Cortex of kidney (tissue), 1 donor: ENCODE measurements around the gene HMX3.
"Not testable (repeated sequence)": the region's sequence is repeated elsewhere in the genome, so short reads cannot be mapped to it uniquely, and the experiment has no call there.

Source experiments
- DNase-seq: peaks from one replicate; lab custom pipeline; 2025; lab: John Stamatoyannopoulos, UW

The HMX3 gene

DNA sequence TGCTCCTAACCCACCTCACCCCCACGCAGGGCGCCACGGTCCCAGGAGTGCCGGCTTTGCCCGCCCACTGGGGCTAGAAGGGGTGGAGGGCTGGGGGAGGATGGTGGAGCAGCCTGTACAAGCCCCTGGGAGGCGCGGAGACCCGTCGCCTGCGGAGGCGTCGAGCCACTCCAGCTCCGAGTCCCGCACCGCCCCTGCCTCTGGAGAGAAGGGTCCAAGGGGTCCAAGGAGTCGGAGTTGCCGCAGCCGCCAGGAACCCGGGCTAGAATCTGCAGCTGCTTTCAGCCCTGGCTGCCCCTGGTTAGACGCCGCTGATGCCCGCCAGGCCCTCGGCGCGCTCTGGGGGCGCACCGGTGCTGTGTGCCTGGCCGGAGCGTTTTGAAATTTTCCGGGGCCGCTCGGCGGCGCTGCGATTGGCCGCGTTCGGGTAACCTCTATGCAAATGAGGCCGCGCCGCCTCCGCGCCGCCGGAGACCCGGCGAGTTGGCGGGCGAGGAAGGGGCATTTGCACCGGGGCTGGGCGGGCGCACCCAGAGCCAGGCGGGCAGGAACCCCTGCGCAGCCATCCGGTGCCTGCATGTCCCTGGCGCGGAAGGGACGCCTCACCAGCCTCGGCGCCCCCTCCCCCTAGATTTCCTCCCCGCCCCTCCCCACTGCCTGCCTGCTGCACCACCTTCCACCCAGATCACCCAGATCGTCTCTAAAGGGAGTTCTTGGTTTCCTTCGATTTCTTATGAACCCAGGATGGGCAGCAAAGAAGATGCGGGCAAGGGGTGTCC lies 12.1 kb downstream of the HMX3 start, which contains the start of gene HMX2:
Gene HMX2 (plus strand): TSS at position 502 of the 779 bp plus-strand sequence. CDS start 243 bp downstream, at position 745.
- DNase-seq: no peak

DNA sequence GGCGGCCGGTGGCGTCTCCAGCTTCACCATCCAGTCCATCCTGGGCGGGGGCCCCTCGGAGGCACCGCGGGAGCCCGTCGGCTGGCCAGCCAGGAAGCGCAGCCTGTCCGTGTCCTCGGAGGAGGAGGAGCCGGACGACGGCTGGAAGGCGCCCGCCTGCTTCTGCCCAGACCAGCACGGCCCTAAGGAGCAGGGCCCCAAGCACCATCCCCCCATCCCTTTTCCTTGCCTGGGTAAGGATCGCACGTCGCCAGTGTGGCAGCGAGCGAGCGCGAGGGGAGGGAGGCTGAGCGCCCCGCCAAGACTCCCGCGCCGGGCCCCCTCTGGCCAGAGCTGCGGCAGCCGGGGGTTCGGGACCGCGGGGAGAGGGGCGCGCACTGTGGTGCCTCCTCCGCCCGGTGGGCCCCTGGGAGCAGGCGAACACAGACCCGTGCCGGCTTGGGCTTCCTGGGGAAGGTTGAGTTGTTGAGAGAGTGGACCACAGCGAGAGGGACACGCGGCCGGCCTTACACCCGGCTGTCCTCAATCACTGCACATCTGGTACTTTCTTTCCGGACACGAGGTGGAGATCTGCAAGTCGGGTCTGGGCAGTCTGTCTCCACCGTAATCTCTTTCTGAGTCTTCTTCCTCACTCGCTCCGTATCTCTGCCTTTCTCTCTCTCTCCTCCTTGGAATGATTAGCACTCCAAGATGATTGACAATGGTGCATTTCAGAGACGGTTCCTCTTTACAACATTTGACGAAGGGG lies 12.8 kb downstream of the HMX3 start:
- no peak for DNase-seq

DNA sequence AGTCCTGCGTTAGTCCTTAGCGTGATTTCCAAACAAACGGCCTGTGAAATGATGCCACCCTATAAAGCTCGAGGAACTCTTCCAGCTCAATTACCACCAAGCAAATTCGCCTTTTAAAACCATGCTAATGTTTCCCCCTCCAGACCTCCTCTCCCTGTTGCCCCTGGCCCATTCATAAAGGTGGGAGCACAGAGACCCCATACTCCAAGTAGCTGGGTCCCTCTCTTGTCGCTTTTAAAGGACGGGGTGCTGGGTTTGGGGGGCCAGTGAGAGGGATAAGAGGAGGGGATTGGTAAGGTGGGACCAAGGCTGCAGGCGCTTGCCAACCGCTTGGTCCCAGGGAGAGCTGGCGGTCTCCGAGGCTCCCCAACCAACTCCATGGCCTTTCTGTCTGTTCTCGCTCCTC lies 13.4 kb downstream of the HMX3 start:
- no peak for DNase-seq

DNA sequence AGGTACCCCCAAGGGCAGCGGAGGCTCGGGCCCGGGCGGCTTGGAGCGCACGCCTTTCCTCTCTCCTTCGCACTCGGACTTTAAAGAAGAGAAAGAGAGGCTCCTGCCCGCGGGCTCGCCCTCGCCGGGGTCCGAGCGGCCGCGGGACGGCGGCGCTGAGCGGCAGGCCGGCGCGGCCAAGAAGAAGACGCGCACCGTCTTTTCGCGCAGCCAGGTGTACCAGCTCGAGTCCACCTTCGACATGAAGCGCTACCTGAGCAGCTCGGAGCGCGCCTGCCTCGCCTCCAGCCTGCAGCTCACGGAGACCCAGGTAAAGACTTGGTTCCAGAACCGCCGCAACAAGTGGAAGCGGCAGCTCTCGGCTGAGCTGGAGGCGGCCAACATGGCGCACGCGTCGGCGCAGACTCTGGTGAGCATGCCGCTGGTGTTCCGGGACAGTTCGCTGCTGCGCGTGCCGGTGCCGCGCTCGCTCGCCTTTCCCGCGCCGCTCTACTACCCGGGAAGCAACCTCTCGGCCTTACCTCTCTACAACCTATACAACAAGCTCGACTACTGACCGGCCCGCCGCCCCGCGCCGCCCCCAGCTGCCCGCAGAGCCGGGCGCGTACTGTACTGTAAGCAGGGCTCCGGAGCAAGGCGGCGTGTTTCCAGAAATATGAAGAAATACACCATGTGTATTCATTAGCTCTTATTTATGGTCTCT lies 13.9 kb downstream of the HMX3 start:
- no peak for DNase-seq

DNA sequence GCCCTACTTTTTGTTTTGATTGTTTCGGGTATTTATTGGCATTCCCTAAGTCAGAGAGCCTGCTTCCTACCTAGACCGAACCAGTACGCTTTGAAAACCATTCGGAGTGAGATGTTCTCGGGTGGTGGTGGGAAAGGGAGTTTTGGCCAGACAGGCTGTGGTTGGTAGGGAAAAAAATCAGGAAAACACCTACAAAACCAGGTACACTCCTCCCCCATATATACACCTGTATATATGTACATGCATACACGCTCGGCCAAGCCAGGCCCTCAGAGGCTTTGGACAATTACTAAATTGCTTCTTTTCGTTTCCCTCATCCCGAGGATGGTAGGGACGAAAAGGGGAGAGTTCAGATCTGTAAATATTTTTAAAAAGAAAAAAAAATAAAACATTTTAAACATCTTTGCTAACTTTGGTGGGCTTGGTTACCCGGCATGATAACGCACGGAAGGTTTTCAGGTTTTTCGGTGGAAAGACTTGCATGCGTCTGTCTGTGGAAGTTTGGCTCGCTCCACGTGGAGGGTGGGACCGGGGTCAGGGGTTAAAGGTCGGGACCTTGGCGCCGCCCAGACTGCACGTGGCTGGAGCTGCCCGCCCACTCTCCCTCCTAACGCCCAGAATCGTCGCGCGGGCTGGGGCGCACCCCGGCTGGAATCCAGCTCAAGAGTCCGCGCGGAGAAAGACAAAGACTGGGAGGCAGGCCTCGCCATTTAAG lies 14.7 kb downstream of the HMX3 start:
- no peak for DNase-seq

DNA sequence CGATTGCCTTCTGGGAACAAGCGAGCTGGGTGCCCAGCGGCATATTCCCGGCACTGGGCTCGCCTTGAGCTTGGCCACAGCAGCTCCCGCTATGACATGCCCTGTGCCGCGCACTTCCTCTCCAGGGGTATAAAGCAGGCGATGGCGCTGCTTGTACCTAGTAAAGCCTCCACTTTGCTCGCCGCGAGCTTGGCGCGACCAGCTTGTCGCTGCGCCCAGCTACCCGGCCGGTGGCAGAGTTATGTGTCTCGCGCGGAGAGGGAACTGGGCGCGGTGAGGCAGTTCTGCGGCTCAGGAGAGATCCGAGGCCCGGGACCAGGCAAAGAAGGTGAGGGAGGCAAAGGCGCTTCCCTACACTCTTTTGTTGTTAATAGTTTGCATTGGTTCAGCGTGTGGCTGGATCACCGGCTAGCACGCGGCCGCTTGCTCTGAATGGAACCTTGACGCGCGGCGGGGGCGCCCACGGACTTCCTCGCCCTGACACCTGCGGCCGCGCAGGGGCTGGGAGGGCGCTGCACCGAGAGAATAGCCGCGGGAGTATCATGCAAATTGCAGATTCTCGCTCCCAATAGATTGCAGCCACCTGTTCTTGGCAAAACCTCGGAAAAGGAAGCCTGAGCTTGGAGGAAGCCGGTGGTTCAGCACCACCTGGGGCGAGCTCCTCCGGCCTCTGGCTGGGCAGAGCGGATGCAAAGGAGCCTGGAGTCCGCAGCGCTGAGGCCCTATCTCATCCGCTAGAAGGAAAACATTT lies 15.4 kb downstream of the HMX3 start:
- DNase-seq: no peak

DNA sequence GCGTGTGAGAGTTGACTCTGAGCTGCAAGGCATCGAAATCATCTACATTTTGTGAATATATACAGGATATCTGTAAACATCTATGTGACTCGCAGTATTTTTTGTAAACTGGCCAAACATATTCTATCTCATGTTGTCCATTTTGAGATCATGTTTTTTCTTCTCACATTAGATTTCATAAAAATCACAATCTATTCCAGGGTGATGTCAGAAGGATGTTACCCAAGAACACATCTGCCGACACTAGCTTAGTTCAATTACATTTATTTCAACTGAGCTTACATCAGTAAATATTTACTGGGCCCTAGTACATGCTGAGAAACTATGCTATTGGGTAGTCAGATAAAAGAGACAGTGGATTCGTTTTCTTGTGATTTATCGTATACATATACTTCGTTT lies 16.0 kb downstream of the HMX3 start:
- no peak for DNase-seq

DNA sequence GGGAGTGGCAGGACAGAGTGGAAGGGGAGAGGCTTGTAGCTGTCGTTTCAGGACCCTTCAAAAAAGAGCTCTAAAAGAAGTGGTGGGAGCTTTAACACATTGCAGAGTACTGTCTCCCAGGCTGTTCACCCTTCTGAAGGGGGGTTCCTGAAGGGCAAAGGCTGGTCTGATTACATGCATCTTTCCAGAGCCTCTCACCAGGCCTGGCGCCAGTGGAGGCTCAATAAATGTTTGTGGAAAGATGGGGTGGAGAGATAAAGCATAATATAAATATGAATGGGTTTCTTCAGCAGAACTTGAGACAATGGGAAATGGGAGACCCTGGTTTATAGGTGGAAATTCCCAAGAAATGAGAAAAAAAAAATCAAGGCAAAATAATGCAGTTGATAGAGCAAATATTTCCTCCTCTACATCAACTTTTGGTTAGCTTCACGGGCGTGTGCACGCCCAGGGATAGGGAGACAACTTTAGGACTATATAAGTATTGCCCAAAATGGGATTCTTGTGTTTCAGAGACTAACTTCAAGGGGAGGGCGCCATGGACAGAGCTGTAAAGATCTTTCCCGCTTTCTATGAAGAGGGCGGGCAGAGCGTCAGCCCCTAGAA lies 17.8 kb downstream of the HMX3 start:
- DNase-seq: no peak

DNA sequence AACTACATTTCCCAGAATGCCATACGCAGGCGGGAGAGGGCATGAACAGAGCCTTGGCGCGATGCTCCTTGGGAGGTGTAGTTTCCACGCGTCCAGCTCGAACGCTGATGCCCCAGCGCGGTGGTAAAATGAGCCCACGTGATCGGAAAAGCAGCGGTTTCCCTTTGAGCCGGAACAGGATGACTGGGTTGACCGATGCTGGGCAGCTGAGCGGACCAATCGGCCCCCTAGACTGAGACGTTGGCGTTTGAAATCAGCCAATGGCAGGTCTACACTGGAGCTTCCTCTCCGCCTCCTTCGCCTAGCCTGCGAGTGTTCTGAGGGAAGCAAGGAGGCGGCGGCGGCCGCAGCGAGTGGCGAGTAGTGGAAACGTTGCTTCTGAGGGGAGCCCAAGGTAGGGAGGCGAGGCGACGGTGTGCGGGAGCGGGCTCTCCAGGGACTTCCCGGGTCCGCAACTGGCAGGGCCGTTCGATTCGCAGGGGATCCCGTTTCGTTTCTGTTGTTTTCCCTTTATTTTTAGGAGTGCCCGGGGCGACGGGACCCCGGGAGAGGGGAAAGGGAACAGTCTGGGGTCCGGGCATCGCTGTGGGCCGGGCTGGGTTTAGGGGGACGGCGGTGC lies 18.4 kb downstream of the HMX3 start, which contains the start of gene BUB3:
Gene BUB3 (plus strand): TSS at position 311 of the 619 bp plus-strand sequence. CDS start 516 bp downstream, outside the sequence.
- peak; percentile 40 for DNase-seq

DNA sequence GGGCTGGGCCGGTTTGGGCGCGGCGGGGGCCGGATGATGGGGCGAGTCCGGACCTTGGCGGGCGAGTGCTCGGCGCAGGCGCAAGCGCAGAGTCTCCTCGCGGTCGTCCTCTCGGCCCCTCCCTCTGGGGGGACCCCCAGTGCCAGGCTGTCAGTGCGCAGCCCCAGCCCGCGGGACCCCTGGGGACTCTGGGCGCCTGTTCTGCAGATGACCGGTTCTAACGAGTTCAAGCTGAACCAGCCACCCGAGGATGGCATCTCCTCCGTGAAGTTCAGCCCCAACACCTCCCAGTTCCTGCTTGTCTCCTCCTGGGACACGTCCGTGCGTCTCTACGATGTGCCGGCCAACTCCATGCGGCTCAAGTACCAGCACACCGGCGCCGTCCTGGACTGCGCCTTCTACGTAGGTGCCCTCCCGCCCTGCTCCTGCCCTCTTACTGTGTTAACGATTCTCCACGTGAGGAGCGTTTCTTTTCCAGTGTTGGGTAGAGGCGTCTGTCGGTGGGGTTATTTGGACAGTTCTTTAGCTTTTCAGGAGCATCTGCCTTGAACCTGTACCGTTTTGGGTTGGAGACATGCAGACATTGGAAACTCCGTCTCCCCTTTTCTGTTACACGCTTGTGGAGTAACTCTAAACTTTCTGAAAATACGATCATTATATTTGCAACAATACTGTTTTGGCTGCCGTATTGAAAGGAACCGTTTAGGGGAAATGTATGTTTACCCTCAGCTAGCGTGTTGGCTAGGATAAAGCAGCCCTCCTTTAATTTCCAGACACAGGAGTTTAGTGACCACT lies 19.1 kb downstream of the HMX3 start:
- DNase-seq: no peak

DNA sequence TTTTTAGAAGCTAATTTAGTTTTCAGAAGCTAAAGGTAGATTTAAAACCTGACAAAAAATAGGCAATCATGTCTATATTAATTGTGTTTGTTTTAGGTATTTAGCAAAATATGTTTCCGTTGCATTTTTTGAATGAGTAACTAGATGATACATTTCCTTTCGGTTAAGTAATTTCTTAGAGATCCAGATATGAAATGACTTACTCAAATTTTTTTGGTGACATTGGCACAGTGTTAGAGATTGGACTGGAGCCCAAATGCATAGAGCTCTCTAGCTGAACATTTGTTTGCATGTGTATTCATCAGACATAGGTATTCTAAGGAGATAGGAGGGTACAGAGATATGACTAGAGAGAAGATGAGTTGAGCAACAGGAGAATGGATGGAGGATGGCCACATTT lies 20.3 kb downstream of the HMX3 start:
- no peak for DNase-seq

DNA sequence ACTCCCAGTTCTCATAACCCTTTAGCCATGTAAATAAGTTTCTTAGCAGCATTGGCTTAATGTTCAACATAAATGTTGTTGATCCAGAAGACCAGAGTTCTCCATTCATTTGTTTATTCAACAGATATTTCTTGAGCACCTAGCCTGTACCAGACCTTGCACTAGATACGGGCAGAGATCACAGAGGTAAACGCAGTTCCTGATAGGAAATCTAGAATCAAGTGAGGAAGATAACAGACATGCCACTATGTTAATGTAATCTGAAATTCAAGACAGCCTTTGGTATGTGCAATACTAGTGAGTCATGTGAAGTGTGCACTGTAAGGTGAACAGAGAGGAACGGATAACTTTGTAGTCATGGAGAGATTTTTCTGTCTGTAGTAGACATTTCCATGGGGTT lies 21.4 kb downstream of the HMX3 start:
- no peak for DNase-seq

DNA sequence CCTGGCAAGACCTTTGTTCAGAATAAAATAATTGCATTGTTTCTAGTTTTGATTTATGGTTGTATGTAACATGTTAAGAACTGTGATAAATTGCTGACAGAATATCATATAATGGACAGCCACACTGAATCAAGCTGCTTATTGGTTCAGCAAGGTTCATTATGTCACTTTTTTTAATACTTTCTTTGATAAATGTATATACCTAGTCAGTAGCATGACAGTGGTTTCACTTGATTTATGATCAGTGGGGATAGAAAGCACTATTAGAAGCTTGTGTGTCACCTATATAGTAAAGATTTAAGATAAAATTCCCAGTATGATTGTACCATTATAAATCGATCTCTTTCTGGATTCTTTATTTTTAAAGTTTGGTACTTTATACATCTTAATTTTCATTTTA lies 22.9 kb downstream of the HMX3 start:
- DNase-seq: no peak

DNA sequence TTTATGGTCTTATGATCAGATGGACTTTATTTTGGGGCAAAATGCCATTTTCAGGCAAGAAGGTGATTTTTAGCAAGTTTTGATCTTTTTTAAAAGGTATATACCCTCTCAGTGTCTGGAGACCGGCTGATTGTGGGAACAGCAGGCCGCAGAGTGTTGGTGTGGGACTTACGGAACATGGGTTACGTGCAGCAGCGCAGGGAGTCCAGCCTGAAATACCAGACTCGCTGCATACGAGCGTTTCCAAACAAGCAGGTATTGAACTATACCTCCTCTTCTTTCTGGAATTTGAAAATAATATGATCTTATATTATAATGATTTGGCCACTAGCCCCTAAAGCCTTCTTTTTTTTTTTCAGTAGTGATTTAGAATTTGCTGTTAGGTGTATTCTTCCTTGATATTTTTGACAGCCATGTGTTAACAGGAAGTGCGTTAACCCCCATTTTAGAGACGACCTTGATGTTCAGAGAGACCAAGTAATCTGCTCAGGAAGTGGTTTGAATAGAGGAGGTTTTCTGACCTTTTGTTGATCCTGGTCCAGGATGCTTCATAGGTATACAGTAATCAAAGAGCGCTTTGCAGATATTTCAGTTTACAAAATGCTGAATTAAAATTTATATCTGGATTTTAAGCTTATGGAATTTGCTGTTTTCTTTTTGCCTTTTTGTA lies 24.7 kb downstream of the HMX3 start:
- DNase-seq: no peak

DNA sequence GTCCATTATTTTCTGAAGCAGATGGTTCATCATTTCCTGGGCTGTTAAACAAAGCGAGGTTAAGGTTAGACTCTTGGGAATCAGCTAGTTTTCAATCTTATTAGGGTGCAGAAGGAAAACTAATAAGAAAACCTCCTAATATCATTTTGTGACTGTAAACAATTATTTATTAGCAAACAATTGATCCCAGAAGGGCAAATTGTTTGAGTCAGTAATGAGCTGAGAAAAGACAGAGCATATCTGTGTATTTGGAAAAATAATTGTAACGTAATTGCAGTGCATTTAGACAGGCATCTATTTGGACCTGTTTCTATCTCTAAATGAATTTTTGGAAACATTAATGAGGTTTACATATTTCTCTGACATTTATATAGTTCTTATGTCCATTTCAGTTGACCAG lies 28.5 kb downstream of the HMX3 start:
- no peak for DNase-seq

DNA sequence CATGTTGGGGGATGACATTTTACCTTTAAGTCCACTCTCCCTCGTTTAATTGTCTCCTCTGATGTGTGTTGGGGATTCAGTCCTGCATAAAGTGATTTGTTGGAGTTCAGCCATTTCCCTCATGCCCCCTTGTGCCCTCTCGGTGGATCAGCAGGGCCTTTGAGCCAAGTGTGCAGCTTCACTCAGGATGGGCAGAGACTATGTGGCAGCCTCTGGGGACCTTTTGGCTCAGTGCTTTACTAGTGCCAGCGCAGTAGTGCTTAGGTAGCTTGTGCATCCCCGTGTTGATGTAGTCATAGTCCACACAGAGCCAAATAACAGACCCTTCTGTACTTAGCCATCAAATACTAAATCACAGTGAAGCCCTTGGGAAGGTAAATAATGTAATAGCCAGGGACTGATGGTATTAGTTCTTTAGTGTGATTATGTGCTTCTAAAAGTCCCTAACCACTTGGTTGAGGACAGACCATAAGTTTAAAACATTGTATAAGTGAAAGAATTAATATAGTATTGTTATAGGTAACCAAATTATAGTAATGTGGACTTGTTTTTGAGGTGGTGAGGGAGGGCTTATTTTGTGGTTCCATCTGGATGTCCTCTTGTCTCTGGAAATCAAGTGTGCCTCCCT lies 29.8 kb downstream of the HMX3 start:
- DNase-seq: no peak

DNA sequence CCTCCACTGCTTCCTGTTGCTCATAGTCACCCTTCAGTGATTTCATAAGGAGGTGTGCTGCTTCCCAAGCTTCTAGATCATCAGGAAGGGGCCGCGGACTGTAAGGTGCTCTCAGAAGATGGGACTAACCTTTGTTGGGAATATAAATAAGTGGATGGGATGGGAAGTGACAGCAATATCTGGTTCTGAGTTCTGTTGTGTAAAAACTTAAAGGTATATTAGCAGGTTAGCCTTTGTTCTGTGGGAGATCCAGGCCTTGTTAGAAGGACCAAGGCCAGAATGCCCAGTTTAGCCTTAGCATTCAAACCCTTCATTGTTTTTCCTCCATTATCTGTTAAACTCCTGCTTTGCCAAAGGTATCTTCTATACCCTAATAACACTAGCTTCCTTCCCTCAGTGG lies 30.8 kb downstream of the HMX3 start:
- DNase-seq: no peak

DNA sequence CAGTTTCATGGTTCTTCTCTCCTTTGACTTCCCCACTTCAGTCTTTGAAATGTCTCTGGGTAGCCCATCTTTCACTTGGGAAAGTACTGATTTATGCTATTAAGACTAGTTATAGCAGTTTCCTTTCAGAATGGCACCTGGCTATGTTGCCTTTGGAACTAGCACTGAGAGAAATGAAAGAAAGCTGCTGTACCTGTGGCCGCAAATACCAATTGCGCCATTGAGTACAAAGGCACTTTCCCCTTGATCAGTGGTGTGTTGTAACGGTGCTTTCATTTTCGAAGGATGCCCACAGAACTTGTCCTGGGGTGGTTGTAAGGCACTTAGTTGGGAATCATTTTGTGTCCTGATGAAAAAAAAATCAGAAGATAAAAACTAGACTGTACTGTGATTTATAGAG lies 35.2 kb downstream of the HMX3 start:
- DNase-seq: no peak

DNA sequence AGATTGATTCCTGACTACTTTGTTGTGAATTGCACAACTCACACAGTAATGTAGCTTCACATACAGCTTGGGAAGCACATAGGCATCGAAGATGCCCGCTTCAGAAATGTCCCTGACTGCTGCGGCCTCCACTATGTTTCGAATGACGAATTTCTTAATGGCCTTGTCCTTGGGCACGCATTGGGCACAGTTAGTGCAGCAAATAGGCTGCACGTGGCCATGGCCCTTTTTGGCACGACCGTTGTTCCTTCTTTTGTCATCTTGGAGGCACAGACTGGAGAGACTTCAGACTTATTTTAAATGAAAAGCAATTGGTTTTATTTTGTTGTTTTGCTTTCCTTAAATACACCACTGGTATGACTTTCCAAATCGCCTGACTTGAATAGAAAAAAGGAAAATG lies 35.8 kb downstream of the HMX3 start:
- not testable (repeated sequence) for DNase-seq
